ENCODE results near the gene PELI2.
A peak's percentile ranks its signal among the peaks of the same experiment; 100 is the strongest.

Gene PELI2

DNA sequence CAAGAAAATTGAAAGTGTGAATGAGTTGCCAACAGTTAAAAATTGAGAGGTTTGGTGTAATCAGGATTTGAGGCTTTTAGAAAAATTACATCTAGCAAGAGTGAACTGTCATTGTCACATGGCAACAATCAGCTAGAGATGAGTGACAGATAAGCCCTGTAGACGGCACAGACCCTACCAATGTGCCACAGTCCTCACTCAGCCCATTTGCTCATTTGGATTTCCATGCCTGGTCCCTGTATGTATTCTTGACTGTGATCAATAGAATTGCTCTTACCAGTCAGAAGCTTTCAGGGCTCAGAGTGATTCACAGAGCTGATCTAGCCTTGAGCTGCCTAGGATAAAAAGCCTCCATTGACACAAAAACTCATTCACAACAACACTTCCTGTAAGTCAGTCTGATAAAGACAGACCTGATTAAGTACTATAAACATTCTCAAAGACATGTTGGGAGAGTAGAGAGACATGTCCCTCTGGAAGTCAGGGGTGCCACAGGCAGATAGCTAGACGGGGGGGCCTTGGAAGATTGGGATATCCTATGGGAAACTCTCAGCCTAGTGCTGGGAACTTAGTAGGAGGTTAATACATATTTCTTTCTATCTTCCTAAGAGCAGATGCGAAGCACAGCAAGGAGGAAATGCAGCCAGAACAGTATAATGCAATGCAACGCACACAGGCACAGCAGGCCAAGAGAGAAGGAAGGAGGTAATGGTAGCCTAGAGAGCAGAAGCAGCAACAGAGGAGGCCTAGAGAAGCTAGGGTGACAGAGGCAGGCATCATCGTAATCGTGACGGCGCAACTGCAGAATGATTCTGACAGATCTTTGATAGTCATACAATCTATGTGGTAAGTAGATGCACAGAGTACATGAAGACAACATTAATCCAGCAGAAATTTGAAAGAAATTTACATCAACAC is 2.0 kb upstream of the PELI2 start:
- H3K4me3 ChIP-seq (ENCODE audit: low read depth, low read length): no peak overlapping the region
- TF ChIP-seq, protein P1, sequence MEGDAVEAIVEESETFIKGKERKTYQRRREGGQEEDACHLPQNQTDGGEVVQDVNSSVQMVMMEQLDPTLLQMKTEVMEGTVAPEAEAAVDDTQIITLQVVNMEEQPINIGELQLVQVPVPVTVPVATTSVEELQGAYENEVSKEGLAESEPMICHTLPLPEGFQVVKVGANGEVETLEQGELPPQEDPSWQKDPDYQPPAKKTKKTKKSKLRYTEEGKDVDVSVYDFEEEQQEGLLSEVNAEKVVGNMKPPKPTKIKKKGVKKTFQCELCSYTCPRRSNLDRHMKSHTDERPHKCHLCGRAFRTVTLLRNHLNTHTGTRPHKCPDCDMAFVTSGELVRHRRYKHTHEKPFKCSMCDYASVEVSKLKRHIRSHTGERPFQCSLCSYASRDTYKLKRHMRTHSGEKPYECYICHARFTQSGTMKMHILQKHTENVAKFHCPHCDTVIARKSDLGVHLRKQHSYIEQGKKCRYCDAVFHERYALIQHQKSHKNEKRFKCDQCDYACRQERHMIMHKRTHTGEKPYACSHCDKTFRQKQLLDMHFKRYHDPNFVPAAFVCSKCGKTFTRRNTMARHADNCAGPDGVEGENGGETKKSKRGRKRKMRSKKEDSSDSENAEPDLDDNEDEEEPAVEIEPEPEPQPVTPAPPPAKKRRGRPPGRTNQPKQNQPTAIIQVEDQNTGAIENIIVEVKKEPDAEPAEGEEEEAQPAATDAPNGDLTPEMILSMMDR (IDR thresholded peaks at IDR 0.05; ENCODE audit: control insufficient read depth, extremely low read depth, insufficient read depth): no peak
- DNase-seq (ENCODE audit: low read depth): no peak

DNA sequence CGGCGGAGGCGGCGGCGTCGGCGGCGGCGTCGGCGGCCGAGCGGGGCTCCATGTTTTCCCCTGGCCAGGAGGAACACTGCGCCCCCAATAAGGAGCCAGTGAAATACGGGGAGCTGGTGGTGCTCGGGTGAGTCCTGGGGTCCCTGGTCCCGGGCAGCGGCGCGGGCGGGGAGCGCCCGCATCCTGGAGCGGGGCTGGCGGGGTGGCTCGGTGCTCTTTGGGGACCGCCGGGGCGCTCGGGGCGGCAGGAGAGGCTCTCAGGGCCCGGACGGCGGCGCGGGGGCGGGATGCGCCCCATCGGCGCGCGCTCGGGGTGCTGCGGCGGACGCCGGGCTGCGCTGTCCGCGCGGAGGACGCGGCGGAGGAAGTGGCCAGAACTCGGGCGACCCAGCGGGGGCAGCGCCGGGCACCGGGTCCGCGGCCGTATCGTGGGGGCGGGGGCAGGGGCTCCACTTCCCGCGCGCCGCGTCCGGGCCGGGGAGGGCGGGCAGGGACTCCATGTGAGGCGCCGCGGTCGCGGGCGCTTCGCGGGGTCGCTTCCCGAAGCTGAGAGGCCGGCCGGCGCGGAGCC is 485 bp downstream of the PELI2 start:
- TF ChIP-seq, protein P1 (IDR thresholded peaks at IDR 0.05; ENCODE audit: control insufficient read depth, extremely low read depth, insufficient read depth): no peak
- H3K4me3 ChIP-seq (ENCODE audit: low read depth, low read length): peak overlapping the region; percentile 69
- no peak for DNase-seq (ENCODE audit: low read depth)

DNA sequence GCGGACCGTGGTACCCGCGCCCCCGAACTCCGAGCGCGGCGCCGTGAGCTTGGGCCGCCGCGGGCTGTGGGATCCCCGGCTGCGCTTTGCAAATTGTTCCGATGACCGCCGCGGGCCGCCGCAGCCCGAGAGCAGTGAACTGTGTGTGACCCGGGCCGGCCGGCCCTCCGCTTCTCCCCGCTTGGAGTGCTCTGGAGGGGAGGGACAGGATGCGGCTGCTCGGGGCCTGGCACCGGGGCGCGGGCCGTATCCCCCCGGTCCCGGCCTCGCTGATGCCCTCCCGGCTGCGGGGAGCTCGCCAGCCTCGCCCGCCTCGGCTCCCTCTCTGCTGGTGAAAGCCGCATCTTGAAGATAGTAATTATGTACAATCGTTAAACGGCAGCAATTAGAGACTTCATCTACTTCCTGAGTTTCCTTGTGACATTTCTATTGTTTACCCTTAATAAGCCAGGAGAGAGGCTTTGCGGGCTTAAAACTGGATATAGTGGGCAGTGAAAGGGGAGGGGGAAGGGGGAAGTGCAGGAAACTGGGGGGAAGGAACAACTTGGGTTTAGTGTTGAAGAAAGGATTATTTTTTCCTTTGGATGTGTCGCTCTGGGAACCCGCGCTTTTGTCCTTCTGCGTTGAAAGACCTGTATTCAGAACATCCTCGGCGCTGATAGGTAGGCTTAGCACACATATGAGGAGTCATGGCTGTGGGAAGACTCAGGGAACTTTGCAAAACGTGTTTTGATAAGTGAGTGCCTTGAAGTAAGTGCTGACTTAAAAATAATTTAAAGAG is 1.2 kb downstream of the PELI2 start:
- TF ChIP-seq, protein P1 (IDR thresholded peaks at IDR 0.05; ENCODE audit: control insufficient read depth, extremely low read depth, insufficient read depth): no peak
- no peak for DNase-seq (ENCODE audit: low read depth)
- H3K4me3 ChIP-seq (ENCODE audit: low read depth, low read length): peak overlapping the region; percentile 53

DNA sequence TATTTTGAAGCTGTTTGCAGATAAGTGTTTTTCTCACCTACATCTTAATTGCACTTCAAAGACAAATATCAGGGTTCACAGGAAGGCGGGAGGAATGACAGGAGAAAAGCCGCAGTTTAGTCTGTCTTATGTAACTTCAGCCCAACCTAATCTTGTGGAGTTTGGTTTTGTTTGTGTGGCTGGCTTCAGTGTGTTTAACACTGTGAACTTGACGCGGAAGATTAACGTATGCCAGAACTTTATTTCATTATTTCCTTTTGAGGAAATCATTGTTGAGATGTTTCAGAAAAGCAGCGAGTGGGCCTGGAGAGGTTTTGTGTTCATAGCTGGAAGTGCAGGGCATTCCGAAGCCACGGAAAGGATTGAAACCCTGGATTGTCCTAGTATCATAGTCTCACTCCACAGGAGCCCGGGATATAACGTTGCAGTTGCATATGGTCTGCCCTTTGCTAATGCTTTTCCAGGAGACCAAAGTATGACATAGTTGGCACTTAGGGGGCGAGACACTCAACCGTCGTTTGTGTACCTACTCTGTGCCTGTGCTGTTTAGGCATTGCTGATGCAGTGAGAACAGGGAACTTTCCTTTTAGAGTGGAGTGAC is 2.0 kb downstream of the PELI2 start:
- no peak overlapping the region for H3K4me3 ChIP-seq (ENCODE audit: low read depth, low read length)
- TF ChIP-seq, protein P1 (IDR thresholded peaks at IDR 0.05; ENCODE audit: control insufficient read depth, extremely low read depth, insufficient read depth): no peak
- no peak for DNase-seq (ENCODE audit: low read depth)

DNA sequence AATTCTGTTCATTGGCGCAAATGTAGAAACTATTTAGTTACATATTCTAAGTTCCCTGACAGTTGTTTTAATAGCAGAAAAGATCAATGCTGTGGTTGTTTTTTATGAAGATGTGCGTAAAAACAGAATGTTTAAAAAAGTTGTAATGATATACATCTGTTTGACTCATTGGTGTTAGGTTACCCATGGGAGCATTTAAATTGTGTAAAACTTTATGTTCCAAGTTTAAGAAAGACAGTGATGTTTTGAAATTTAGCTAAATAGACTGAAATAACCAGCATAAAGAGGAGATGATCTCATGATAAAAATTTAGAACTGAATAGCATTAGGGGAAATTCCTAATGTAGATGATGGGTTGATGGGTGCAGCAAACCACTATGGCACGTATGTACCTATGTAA is 3.6 kb downstream of the PELI2 start:
- no peak overlapping the region for H3K4me3 ChIP-seq (ENCODE audit: low read depth, low read length)

DNA sequence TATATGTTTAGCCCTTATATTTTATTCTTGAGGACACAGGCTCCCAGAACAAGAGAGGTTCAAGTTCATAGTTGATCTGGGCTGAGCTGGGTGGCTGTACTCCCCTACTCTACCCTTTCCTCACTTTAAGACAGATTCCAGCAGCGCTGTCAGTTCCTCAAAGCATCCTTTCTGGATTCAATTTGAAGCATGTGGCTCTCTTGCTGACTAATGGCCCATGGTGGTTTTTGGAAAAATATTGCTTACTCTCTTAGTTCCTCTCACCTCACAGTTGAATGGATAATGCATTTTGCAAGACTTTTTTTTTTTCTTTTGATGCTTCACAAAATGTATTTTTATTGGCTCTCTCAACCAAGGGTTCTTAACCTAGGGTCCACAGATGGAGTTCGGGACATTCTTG is 4.1 kb downstream of the PELI2 start:
- no peak for DNase-seq (ENCODE audit: low read depth)
- TF ChIP-seq, protein P1 (IDR thresholded peaks at IDR 0.05; ENCODE audit: control insufficient read depth, extremely low read depth, insufficient read depth): no peak

More for the DNA sequence above, 3.6 kb downstream of the PELI2 start:
- TF ChIP-seq, protein P1 (IDR thresholded peaks at IDR 0.05; ENCODE audit: control insufficient read depth, extremely low read depth, insufficient read depth): no peak
- no peak for DNase-seq (ENCODE audit: low read depth)

More for the DNA sequence above, 4.1 kb downstream of the PELI2 start:
- no peak overlapping the region for H3K4me3 ChIP-seq (ENCODE audit: low read depth, low read length)
